GM23248 (cell line): ENCODE data around the gene SUSD3. TPM values are rescaled to one million over a fixed set of nuclear protein-coding genes. Genes with fewer than 3 reads are reported as not detected.

Experiments used
- DNase-seq: peaks from one replicate; pipeline ENCODE4 v3.0.0-alpha.2; 2015
- H2AFZ ChIP-seq: fragments of 200-600 bp; sonication (generic); 2 replicates; pipeline ENCODE4 v1.6.1; 2016; ENCODE audit warnings: antibody characterized with exemption
- H3F3A ChIP-seq: fragments of 200-600 bp; sonication (generic); 2 replicates; pipeline ENCODE4 v1.6.1; 2016; ENCODE audit warnings: mild to moderate bottlenecking, antibody characterized with exemption, mixed run types; ENCODE audit not compliant: insufficient read depth
- H3K27ac ChIP-seq: fragments of 200-600 bp; sonication (generic); 2 replicates; pipeline ENCODE4 v1.5.1; 2016; ENCODE audit warnings: mild to moderate bottlenecking
- H3K27me3 ChIP-seq: fragments of 200-600 bp; sonication (generic); replicated peaks from 2 replicates; pipeline ENCODE4 v1.6.1; 2016; ENCODE audit warnings: mild to moderate bottlenecking; ENCODE audit not compliant: insufficient read depth
- H3K36me3 ChIP-seq: fragments of 200-600 bp; sonication (generic); 2 replicates; pipeline ENCODE4 v1.6.1; 2016; ENCODE audit warnings: low read depth, mild to moderate bottlenecking
- H3K4me1 ChIP-seq: fragments of 200-600 bp; sonication (generic); 2 replicates; pipeline ENCODE4 v1.6.1; 2016; ENCODE audit warnings: mild to moderate bottlenecking; ENCODE audit not compliant: insufficient read depth
- H3K4me2 ChIP-seq: fragments of 200-600 bp; sonication (generic); one replicate; pipeline ENCODE4 v1.6.1; 2016; ENCODE audit warnings: mild to moderate bottlenecking; ENCODE audit not compliant: unreplicated experiment
- H3K4me3 ChIP-seq: fragments of 200-600 bp; sonication (generic); 2 replicates; pipeline ENCODE4 v1.5.1; 2016; ENCODE audit warnings: mild to moderate bottlenecking
- H3K79me2 ChIP-seq: fragments of 200-600 bp; sonication (generic); 2 replicates; pipeline ENCODE4 v1.6.1; 2016; ENCODE audit warnings: mild to moderate bottlenecking; ENCODE audit not compliant: insufficient read depth
- H3K9ac ChIP-seq: fragments of 200-600 bp; sonication (generic); 2 replicates; pipeline ENCODE4 v1.6.1; 2016; ENCODE audit warnings: mild to moderate bottlenecking
- H3K9me2 ChIP-seq: fragments of 200-600 bp; sonication (generic); 2 replicates; pipeline ENCODE4 v1.6.1; 2016; ENCODE audit warnings: mixed run types, mild to moderate bottlenecking, moderate library complexity; ENCODE audit not compliant: insufficient read depth
- H3K9me3 ChIP-seq: fragments of 200-600 bp; sonication (generic); one replicate; pipeline ENCODE4 v1.6.1; 2017; ENCODE audit warnings: low read depth
- H4K20me1 ChIP-seq: fragments of 200-600 bp; sonication (generic); 2 replicates; pipeline ENCODE4 v1.6.0; 2016; ENCODE audit not compliant: insufficient read depth
- EZH2 ChIP-seq: fragments of 200-600 bp; sonication (generic); IDR thresholded peaks from 2 replicates; pipeline ENCODE4 v1.6.1; 2018; ENCODE audit warnings: antibody characterized with exemption, mild to moderate bottlenecking; ENCODE audit not compliant: insufficient read depth, poor library complexity, severe bottlenecking
- EZH2phosphoT487 ChIP-seq: fragments of 200-600 bp; sonication (generic); IDR thresholded peaks from 2 replicates; pipeline ENCODE4 v1.6.1; 2018; ENCODE audit warnings: antibody characterized with exemption, moderate library complexity, mild to moderate bottlenecking, low read depth; ENCODE audit not compliant: insufficient read depth
- WGBS, 2 experiments: methylation state at CpG; one replicate each; pipeline ENCODE4 v1.1.6; 2015 to 2017; ENCODE audit warnings: low lambda C conversion rate in 2 of 2, low coverage in 1 of 2; ENCODE audit errors: missing lambda C conversion rate in 2 of 2; 5-methylcytosine and 5-hydroxymethylcytosine counted together
- in situ Hi-C: fragments of 300-500 bp; cut with MboI; formaldehyde crosslinking; loops from 2 replicates; pipeline ENCODE4 v1.15.0; 2020
- polyA plus RNA-seq: library from polyadenylated mRNA; unstranded; fragments of >200 nt; fragmentation: Nextera tagmentation; extraction: Ambion mirVana; gene quantifications from 2 replicates; pipeline ENCODE4 v1.2.1, GENCODE V29; 2016
- total RNA-seq: library from RNA; depleted of rRNA; stranded (reverse); fragments of >200 nt; shearing (Covaris generic); gene quantifications from 2 replicates; pipeline ENCODE4 v1.2.3, GENCODE V29; 2014

The SUSD3 gene
- total and polyA plus RNA-seq, 2 experiments from 2014 or later: 0.43 TPM; not detected in 1

DNA sequence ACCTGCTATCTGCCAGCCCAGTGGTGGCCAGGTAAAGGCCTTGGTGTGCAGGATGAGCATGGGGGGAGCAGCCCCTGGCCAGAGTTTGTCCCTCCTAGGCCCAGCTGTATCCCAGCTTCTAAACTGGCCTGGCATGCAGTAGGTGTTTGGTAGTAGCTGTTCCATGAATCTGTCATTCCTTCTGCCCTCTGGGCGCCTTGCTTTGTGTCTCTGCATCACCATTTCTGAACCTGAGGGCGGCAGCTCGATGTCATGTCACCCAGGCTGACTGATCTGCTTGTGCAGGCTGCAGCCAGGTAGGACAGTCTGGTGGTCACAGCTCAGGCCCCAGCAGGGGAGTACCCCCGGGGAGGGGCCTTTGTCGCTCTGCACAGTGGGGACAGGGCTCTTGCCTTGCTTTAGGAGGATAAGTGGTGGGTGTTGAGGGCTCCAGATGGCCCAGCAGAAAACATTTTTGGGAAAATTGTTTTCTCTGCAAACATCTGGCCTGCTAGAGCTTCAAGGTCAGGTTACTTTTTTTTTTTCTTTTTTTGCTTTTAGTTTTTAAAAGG is 4.6 kb upstream of the SUSD3 start:
- Histone ChIP-seq H2AFZ (no peak overlapping the region), H3K79me2 (no peaks in the 10 kb centered on the region), H3K27me3 (no peaks in the 10 kb centered on the region), H3K4me1 (no peaks in the 10 kb centered on the region), H3K27ac (no peak overlapping the region), H3K36me3 (no peaks in the 10 kb centered on the region), H3K4me3 (no peak overlapping the region), H3F3A (no peaks in the 10 kb centered on the region), H3K4me2 (no peak overlapping the region), H3K9ac (no peak overlapping the region), H3K9me2 (no peaks in the 10 kb centered on the region), H3K9me3 (no peaks in the 10 kb centered on the region), H4K20me1 (no peaks in the 10 kb centered on the region)
- 79% methylated on average over 5 of the region's 5 CpGs for WGBS, 2 experiments
- DNase-seq: no peak
- in situ Hi-C loops: no loop called here
- TF ChIP-seq EZH2 (no peak), EZH2phosphoT487 (no peak)

DNA sequence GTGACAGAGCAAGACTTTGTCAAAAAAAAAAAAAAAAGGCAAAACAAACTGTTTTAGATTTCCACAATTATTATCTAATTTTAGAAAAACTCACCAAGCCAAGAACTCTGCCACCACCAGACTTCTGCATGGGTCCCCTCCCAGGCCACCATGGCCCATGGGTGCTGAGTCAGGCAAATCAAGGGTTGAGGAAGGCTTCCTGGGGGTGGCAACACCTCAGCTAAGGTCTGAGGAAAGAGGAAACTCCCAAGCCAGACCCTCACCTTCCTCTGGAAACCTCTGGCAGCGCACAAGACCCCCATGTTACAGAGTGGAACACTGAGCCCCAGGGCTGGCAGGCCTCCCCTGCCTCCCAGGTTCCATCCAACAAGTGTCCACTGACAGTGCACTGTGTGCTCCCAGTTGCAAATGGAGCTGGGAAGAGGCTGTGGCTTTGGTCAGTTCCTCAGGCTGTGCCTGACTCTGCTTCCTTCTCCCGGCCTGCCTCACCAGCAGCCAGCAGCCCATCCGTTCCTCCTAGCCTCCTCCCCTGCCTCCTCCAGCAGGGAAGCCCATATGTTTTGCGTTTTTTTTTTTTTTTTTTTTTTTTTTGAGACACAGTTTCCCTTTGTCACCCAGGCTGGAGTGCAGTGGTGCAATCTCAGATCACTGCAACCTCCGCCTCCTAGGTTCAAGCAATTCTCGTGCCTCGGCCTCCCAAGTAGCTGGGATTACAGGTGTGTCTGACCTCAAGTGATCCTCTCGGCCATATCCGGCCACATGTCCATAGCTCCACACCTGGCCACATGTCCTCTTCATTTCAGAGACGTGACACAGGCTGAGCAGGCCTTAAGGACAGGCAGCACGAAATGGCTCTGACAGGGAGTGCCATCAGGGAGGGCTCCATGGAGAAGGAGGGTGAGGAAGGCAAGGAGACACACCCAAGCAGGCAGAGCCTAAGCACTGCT is 3.5 kb upstream of the SUSD3 start:
- Histone ChIP-seq H3K4me2 (no peak overlapping the region), H3F3A (no peaks in the 10 kb centered on the region), H3K36me3 (no peaks in the 10 kb centered on the region), H3K9ac (no peak overlapping the region), H3K27me3 (no peaks in the 10 kb centered on the region), H3K9me2 (no peaks in the 10 kb centered on the region), H4K20me1 (no peaks in the 10 kb centered on the region), H3K4me1 (no peaks in the 10 kb centered on the region), H3K9me3 (no peaks in the 10 kb centered on the region), H3K4me3 (no peak overlapping the region), H2AFZ (no peak overlapping the region), H3K79me2 (no peaks in the 10 kb centered on the region), H3K27ac (no peak overlapping the region)
- in situ Hi-C loops: no loop called here
- TF ChIP-seq EZH2phosphoT487: no peak
- no peak for TF ChIP-seq EZH2
- DNase-seq: no peak
- 73% methylated on average over 10 to 11 of the region's 11 CpGs for WGBS, 2 experiments

GRCh38 chr9:93057042-93057702 is 1.3 kb upstream of the SUSD3 start:
- no peaks in the 10 kb centered on the region for H3K9me2 ChIP-seq
- no peak overlapping the region for H3K27ac ChIP-seq
- no peaks in the 10 kb centered on the region for H3K79me2 ChIP-seq
- no peak overlapping the region for H3K4me2 ChIP-seq
- in situ Hi-C loops: no loop called here
- DNase-seq: no peak
- H3K4me3 ChIP-seq: no peak overlapping the region
- TF ChIP-seq EZH2: no peak
- no peak for TF ChIP-seq EZH2phosphoT487
- H3K9ac ChIP-seq: no peak overlapping the region
- H3K27me3 ChIP-seq: no peaks in the 10 kb centered on the region
- WGBS, 2 experiments: 82 to 84% methylated on average over 8 of the region's 8 CpGs
- H3F3A ChIP-seq: no peaks in the 10 kb centered on the region
- no peaks in the 10 kb centered on the region for H4K20me1 ChIP-seq
- H2AFZ ChIP-seq: no peak overlapping the region
- H3K4me1 ChIP-seq: peaks cover 8% of the 10 kb centered on the region; the same call in 1 of the 2 replicates
- no peaks in the 10 kb centered on the region for H3K9me3 ChIP-seq
- no peaks in the 10 kb centered on the region for H3K36me3 ChIP-seq

- TF ChIP-seq EZH2phosphoT487: no peak
- no peak for TF ChIP-seq EZH2
- H3K9me2 ChIP-seq: no peaks in the 10 kb centered on the region
- no peaks in the 10 kb centered on the region for H3K79me2 ChIP-seq
- 61 to 81% methylated on average over 10 to 14 of the region's 14 CpGs for WGBS, 2 experiments
- H3K9me3 ChIP-seq: no peaks in the 10 kb centered on the region
- H3K9ac ChIP-seq: no peak overlapping the region
- no peak overlapping the region for H3K27ac ChIP-seq
- H3K36me3 ChIP-seq: no peaks in the 10 kb centered on the region
- no peak overlapping the region for H2AFZ ChIP-seq
- no peak overlapping the region for H3K4me3 ChIP-seq
- H3K27me3 ChIP-seq: no peaks in the 10 kb centered on the region
- H3K4me2 ChIP-seq: no peak overlapping the region
- H3F3A ChIP-seq: no peaks in the 10 kb centered on the region
- in situ Hi-C loops: no loop called here
- H4K20me1 ChIP-seq: no peaks in the 10 kb centered on the region
- no peak for DNase-seq
- peaks cover 8% of the 10 kb centered on the region; the same call in 1 of the 2 replicates for H3K4me1 ChIP-seq
Observed at GRCh38 chr9:93057703-93058354, 672 bp upstream of the SUSD3 start.
